GM19395 (cell line): ENCODE measurements around the gene ALX4.

Source experiments
- ATAC-seq: cut with Tn5 transposase; IDR thresholded peaks from one replicate; pipeline ENCODE4 v1.9.1; 2021; ENCODE audit warnings: mild to moderate bottlenecking, moderate library complexity; ENCODE audit not compliant: unreplicated experiment

Gene ALX4

DNA sequence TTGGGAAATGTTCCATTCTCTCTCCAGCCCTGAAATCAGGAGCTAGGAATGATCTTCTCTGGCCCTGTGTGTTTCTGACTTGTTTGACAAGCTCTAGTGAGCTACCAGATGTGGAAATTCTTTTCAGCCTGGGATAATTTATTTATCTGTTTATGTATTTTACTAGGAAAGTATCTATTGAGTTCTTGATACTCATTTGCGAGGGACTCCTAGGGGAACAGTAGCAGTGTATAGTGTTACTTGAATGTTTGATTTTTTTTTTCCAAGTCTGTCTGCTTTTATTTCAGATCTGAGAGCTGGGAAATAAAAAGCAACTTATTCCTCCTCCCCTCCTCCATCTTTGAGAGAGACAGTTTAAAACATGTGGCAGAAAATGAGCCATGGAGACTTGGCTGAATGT is 92.5 kb downstream of the ALX4 start:
- no peak for ATAC-seq

- ATAC-seq: no peak
Measured at GRCh38 chr11:44213148-44213547, 96.8 kb downstream of the ALX4 start.

DNA sequence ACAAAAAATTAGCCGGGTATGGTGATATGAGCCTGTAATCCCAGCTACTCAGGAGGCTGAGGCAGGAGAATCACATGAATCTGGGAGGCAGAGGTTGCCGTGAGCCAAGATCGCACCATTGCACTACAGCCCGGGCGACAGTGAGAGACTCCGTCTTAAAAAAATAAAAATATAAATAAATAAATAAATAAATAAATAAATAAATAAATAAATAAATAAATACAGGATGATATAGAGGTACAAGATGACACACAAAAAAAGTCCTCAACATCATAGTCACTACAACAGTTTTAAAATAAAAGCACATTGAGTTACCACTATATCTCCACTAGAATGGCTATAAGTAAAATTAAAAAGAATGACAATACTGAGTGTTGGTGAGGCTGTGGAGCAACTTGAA is 97.8 kb downstream of the ALX4 start:
- no peak for ATAC-seq
